GM12801 (cell line): ENCODE measurements around the gene PMFBP1.

Source experiments
- CTCF ChIP-seq: IDR thresholded peaks from one replicate; pipeline ENCODE4 v1.5.1; 2011; ENCODE audit warnings: control low read depth; ENCODE audit not compliant: insufficient read length; ENCODE audit errors: extremely low read depth

Gene PMFBP1

GRCh38 chr16:72110662-72111615 lies 61.0 kb downstream of the PMFBP1 start:
- no peak for TF ChIP-seq CTCF

- TF ChIP-seq CTCF: no peak
Measured at GRCh38 chr16:72109966-72110530, 61.9 kb downstream of the PMFBP1 start.

- no peak for TF ChIP-seq CTCF
Measured at GRCh38 chr16:72109300-72109699, 62.7 kb downstream of the PMFBP1 start.

GRCh38 chr16:72108353-72109102 lies 63.4 kb downstream of the PMFBP1 start:
- TF ChIP-seq CTCF: no peak

GRCh38 chr16:72107371-72107770 lies 64.6 kb downstream of the PMFBP1 start:
- TF ChIP-seq CTCF: no peak

- no peak for TF ChIP-seq CTCF
Measured at GRCh38 chr16:72105978-72106377, 66.0 kb downstream of the PMFBP1 start.

- no peak for TF ChIP-seq CTCF
Measured at GRCh38 chr16:72104905-72105304, 67.0 kb downstream of the PMFBP1 start.
